Measurements from ENCODE around the gene ATAD3C. TPM values are rescaled to one million over a fixed set of nuclear protein-coding genes. Genes with fewer than 3 reads are reported as not detected.
"Not testable (repeated sequence)": the region's sequence is repeated elsewhere in the genome, so short reads cannot be mapped to it uniquely, and the experiment has no call there.

ATAD3C gene
- total RNA-seq, 1 donor from 2014 or later = 1.8 TPM

DNA sequence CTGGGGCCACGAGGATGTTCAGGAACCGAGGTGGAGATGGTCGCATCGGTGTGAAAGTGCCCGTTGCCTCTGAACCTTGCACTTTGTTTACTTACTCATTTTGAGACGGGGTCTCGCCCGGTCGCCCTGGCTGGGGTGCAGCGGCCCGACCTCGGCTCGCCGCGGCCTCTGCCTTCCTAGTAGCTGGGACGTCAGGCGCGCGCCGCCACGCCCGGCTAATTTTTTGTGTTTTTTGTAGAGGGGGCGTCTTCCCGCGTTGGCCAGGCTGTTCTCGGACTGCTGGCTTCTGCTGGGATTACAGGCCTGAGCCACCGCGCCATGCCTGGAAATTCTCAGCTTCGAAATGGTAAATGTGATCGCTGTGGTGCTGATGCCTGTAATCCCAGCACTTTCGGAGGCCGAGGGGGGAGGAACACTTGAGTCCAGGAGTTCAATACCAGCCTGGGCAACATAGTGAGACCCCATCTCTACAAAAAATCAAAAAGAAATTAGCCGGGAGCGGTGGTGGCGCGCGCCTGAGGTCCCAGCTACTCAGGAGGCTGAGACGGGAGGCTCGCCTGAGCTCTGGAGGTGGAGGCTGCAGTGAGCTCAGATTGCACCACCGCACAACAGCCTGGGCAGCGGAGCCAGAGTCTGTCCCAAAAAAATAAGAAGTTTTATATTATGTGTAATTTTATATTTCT, 41.7 kb upstream of the ATAD3C start:
- DNase-seq (ENCODE audit: low read depth) (peak; percentile 32), FAIRE-seq (no peak)
- peak overlapping the region; percentile 87 for H3K9ac ChIP-seq (ENCODE audit: low read length)
- peak overlapping the region; percentile 88 for H3K27ac Mint-ChIP-seq (ENCODE audit: unreplicated experiment)
- no peaks in the 10 kb centered on the region for H3K9me3 ChIP-seq (ENCODE audit: insufficient read depth, low read depth, low read length)
- peak overlapping the region; percentile 97 for H3K4me2 ChIP-seq (ENCODE audit: low read length)
- H3K4me3 ChIP-seq (ENCODE audit: insufficient read depth, low read depth, low read length) = peak overlapping the region; percentile 78
- TF ChIP-seq, protein P1, sequence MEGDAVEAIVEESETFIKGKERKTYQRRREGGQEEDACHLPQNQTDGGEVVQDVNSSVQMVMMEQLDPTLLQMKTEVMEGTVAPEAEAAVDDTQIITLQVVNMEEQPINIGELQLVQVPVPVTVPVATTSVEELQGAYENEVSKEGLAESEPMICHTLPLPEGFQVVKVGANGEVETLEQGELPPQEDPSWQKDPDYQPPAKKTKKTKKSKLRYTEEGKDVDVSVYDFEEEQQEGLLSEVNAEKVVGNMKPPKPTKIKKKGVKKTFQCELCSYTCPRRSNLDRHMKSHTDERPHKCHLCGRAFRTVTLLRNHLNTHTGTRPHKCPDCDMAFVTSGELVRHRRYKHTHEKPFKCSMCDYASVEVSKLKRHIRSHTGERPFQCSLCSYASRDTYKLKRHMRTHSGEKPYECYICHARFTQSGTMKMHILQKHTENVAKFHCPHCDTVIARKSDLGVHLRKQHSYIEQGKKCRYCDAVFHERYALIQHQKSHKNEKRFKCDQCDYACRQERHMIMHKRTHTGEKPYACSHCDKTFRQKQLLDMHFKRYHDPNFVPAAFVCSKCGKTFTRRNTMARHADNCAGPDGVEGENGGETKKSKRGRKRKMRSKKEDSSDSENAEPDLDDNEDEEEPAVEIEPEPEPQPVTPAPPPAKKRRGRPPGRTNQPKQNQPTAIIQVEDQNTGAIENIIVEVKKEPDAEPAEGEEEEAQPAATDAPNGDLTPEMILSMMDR (IDR thresholded peaks at IDR 0.05; ENCODE audit: insufficient read depth, low read depth, low read length) = peak; percentile 3
- TF ChIP-seq EZH2 (IDR thresholded peaks at IDR 0.05; ENCODE audit: insufficient read depth, low read length) = no peak
- peak overlapping the region; percentile 79 for H2AFZ ChIP-seq (ENCODE audit: low read depth, low read length)
- peaks cover 16% of the 10 kb centered on the region for H3K36me3 Mint-ChIP-seq (ENCODE audit: low read depth, unreplicated experiment)
- peaks cover 27% of the 10 kb centered on the region for H3K4me1 Mint-ChIP-seq (ENCODE audit: low read depth, unreplicated experiment)
- peaks cover 61% of the 10 kb centered on the region for H3K79me2 ChIP-seq (ENCODE audit: insufficient read depth, low read length)
- H3K4me3 Mint-ChIP-seq (ENCODE audit: unreplicated experiment) = peak overlapping the region; percentile 92
- H3K27me3 ChIP-seq (ENCODE audit: insufficient read depth, low read length) = no peaks in the 10 kb centered on the region
- peaks cover 19% of the 10 kb centered on the region for H4K20me1 ChIP-seq (ENCODE audit: insufficient read depth, low read length)
- H3K36me3 ChIP-seq (ENCODE audit: insufficient read depth, low read length) = peaks cover 13% of the 10 kb centered on the region
- no peaks in the 10 kb centered on the region for H3K27me3 Mint-ChIP-seq (ENCODE audit: low read depth, unreplicated experiment)
- H3K27ac ChIP-seq (ENCODE audit: low read depth, low read length) = peak overlapping the region; percentile 76
- peaks cover 15% of the 10 kb centered on the region for H3K4me1 ChIP-seq (ENCODE audit: insufficient read depth, low read length)
- H3K9me3 Mint-ChIP-seq (ENCODE audit: unreplicated experiment) = no peaks in the 10 kb centered on the region

GRCh38 chr1:1410238-1410637, 39.3 kb upstream of the ATAD3C start:
- H3K79me2 ChIP-seq (ENCODE audit: insufficient read depth, low read length) = peaks cover 45% of the 10 kb centered on the region
- H3K4me1 ChIP-seq (ENCODE audit: insufficient read depth, low read length) = peaks cover 15% of the 10 kb centered on the region
- peaks cover 12% of the 10 kb centered on the region for H3K36me3 Mint-ChIP-seq (ENCODE audit: low read depth, unreplicated experiment)
- H3K9ac ChIP-seq (ENCODE audit: low read length); H3K27me3 ChIP-seq (ENCODE audit: insufficient read depth, low read length); H3K27me3 Mint-ChIP-seq (ENCODE audit: low read depth, unreplicated experiment); FAIRE-seq; H3K9me3 Mint-ChIP-seq (ENCODE audit: unreplicated experiment); H3K36me3 ChIP-seq (ENCODE audit: insufficient read depth, low read length); H2AFZ ChIP-seq (ENCODE audit: low read depth, low read length); H3K4me3 ChIP-seq (ENCODE audit: insufficient read depth, low read depth, low read length); H3K27ac ChIP-seq (ENCODE audit: low read depth, low read length); DNase-seq (ENCODE audit: low read depth); H3K4me2 ChIP-seq (ENCODE audit: low read length); H3K9me3 ChIP-seq (ENCODE audit: insufficient read depth, low read depth, low read length): not testable (repeated sequence)
- H4K20me1 ChIP-seq (ENCODE audit: insufficient read depth, low read length) = peaks cover 15% of the 10 kb centered on the region
- peaks cover 23% of the 10 kb centered on the region for H3K4me1 Mint-ChIP-seq (ENCODE audit: low read depth, unreplicated experiment)
- H3K4me3 Mint-ChIP-seq (ENCODE audit: unreplicated experiment) = peak overlapping the region; percentile 82
- H3K27ac Mint-ChIP-seq (ENCODE audit: unreplicated experiment) = peak overlapping the region; percentile 80

- Histone ChIP-seq H3K4me3 (ENCODE audit: insufficient read depth, low read depth, low read length) (no peak overlapping the region), H3K9me3 (ENCODE audit: insufficient read depth, low read depth, low read length) (no peaks in the 10 kb centered on the region), H4K20me1 (ENCODE audit: insufficient read depth, low read length) (peaks cover 15% of the 10 kb centered on the region), H3K36me3 (ENCODE audit: insufficient read depth, low read length) (no peaks in the 10 kb centered on the region), H3K9ac (ENCODE audit: low read length) (no peak overlapping the region), H3K4me1 (ENCODE audit: insufficient read depth, low read length) (peaks cover 8% of the 10 kb centered on the region), H3K79me2 (ENCODE audit: insufficient read depth, low read length) (peaks cover 32% of the 10 kb centered on the region), H2AFZ (ENCODE audit: low read depth, low read length) (no peak overlapping the region), H3K27ac (ENCODE audit: low read depth, low read length) (no peak overlapping the region), H3K4me2 (ENCODE audit: low read length) (no peak overlapping the region), H3K27me3 (ENCODE audit: insufficient read depth, low read length) (no peaks in the 10 kb centered on the region)
- FAIRE-seq (no peak), DNase-seq (ENCODE audit: low read depth) (no peak)
- H3K27ac Mint-ChIP-seq (ENCODE audit: unreplicated experiment) = peak overlapping the region; percentile 26
- TF ChIP-seq EZH2 (IDR thresholded peaks at IDR 0.05; ENCODE audit: insufficient read depth, low read length) = no peak
- TF ChIP-seq, protein P1 (IDR thresholded peaks at IDR 0.05; ENCODE audit: insufficient read depth, low read depth, low read length) = no peak
- H3K4me3 Mint-ChIP-seq (ENCODE audit: unreplicated experiment) = no peak overlapping the region
- H3K4me1 Mint-ChIP-seq (ENCODE audit: low read depth, unreplicated experiment) = peaks cover 17% of the 10 kb centered on the region
- H3K9me3 Mint-ChIP-seq (ENCODE audit: unreplicated experiment) = no peaks in the 10 kb centered on the region
- H3K36me3 Mint-ChIP-seq (ENCODE audit: low read depth, unreplicated experiment) = peaks cover 8% of the 10 kb centered on the region
- no peaks in the 10 kb centered on the region for H3K27me3 Mint-ChIP-seq (ENCODE audit: low read depth, unreplicated experiment)
Observed at GRCh38 chr1:1411626-1412025, 37.9 kb upstream of the ATAD3C start.

- not testable (repeated sequence) for H3K27ac Mint-ChIP-seq (ENCODE audit: unreplicated experiment)
Observed at GRCh38 chr1:1412311-1412902, 37.1 kb upstream of the ATAD3C start.

More at GRCh38 chr1:1412311-1412902, 37.1 kb upstream of the ATAD3C start:
- H3K4me1 Mint-ChIP-seq (ENCODE audit: low read depth, unreplicated experiment) = peaks cover 17% of the 10 kb centered on the region
- H3K4me2 ChIP-seq (ENCODE audit: low read length); H3K36me3 Mint-ChIP-seq (ENCODE audit: low read depth, unreplicated experiment); FAIRE-seq; H3K4me3 Mint-ChIP-seq (ENCODE audit: unreplicated experiment); H3K9me3 ChIP-seq (ENCODE audit: insufficient read depth, low read depth, low read length); H3K27ac ChIP-seq (ENCODE audit: low read depth, low read length); H2AFZ ChIP-seq (ENCODE audit: low read depth, low read length); H3K9me3 Mint-ChIP-seq (ENCODE audit: unreplicated experiment); H3K27me3 Mint-ChIP-seq (ENCODE audit: low read depth, unreplicated experiment); H3K36me3 ChIP-seq (ENCODE audit: insufficient read depth, low read length); H3K27me3 ChIP-seq (ENCODE audit: insufficient read depth, low read length); DNase-seq (ENCODE audit: low read depth); H3K9ac ChIP-seq (ENCODE audit: low read length); H3K4me1 ChIP-seq (ENCODE audit: insufficient read depth, low read length); H3K4me3 ChIP-seq (ENCODE audit: insufficient read depth, low read depth, low read length): not testable (repeated sequence)
- peaks cover 15% of the 10 kb centered on the region for H4K20me1 ChIP-seq (ENCODE audit: insufficient read depth, low read length)
- H3K79me2 ChIP-seq (ENCODE audit: insufficient read depth, low read length) = peaks cover 24% of the 10 kb centered on the region
